IPS-11a (cell line): Measurements from ENCODE around the gene SULT1A3.
"Not testable (repeated sequence)": the region's sequence is repeated elsewhere in the genome, so short reads cannot be mapped to it uniquely, and the experiment has no call there.

ENCODE experiments used
- H3K4me3 ChIP-seq: one replicate; pipeline ENCODE4 v1.5.1; 2013; ENCODE audit warnings: low read depth, low read length, control low read depth

Gene SULT1A3

GRCh38 chr16:30186782-30187555, 12.1 kb upstream of the SULT1A3 start:
- H3K4me3 ChIP-seq: no peak overlapping the region

- H3K4me3 ChIP-seq: no peak overlapping the region
Observed at GRCh38 chr16:30187556-30187865, 11.5 kb upstream of the SULT1A3 start.

- H3K4me3 ChIP-seq: no peak overlapping the region
Observed at GRCh38 chr16:30187971-30188561, 11.0 kb upstream of the SULT1A3 start.

DNA sequence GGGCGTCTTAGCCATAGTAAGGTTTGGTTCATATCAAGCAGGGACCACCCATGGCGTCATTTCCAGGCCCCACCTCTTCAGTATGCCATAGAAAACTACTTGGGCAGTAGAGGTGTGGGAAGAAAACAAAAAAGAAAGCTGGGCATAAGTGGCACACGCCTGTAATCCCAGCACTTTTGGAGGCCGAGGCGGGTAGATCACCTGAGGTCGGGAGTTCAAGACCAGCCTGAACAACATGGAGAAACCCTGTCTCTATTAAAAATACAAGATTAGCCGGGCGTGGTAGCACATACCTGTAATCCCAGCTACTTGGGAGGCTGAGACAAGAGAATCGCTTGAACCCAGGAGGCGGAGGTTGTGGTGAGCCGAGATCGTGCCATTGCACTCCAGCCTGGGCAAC, 7.9 kb upstream of the SULT1A3 start:
- not testable (repeated sequence) for H3K4me3 ChIP-seq

DNA sequence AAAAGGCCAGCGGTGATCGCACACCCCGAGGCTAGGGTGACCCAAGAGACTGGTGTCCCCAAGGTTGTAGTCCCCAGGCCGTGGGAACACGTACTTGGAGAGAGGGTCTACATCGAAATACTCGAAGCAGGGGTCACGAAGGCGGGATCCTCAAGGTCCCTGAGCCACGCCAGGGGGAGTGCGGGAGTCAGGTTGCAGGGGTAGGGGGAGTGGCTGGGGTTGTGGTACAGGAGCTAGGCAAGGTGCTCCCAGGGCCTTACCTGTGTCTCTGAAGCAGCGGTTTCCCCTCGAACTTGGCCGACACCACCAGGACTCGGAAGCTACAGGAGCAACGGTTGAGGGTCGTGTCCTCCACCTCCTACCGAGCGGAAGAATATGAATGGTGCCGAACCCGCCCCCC, 6.0 kb upstream of the SULT1A3 start:
- H3K4me3 ChIP-seq: not testable (repeated sequence)

DNA sequence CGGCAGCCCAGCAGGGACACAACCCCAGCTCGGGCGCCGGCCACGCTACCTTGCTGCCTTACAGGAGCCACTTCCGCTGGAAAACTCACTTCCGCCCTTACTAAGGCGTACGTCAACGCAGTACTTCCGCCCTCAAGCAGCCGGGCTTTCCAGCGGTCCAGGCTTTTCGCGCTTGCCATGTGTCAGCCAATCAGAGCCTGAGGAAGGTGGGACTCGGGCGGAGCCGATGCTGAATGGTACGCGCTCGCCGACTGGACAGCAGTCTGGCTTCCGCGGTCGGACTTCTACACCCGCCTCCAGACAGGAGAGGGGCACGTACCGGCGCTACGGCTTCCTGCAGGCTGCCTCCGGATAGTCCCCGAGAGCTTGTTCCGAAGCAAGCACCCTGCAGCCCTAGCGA, 5.4 kb upstream of the SULT1A3 start, which contains the start of the genes BOLA2B and SLX1A:
Gene BOLA2B, minus strand, starts transcription at position 52 of the 400 bp plus-strand sequence. CDS start 71 bp downstream, outside the sequence.
Gene SLX1A, plus strand, starts transcription at position 261 of the 400 bp plus-strand sequence. CDS start 210 bp downstream, outside the sequence.
- peak within 1 kb of the TSS; percentile 25 for H3K4me3 ChIP-seq

GRCh38 chr16:30194172-30194925, 4.7 kb upstream of the SULT1A3 start:
- peak overlapping the region; percentile 25 for H3K4me3 ChIP-seq

DNA sequence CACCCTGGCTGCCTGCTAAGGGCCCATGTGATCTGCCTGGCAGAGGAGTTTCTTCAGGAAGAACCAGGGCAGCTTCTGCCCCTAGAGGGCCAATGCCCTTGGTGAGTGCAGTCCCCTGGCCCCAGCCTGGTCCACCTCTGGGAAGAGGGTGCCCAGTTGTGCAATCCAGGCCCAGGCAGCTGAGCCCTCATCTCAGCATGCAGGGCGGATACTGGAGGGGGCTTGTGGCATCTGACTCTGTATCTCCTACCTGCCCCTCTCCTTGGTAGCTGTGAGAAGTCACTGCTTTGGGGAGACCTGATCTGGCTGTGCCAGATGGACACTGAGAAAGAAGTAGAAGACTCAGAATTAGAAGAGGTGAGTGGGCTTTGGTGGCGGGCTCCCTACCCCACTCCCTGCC, 2.1 kb upstream of the SULT1A3 start:
- H3K4me3 ChIP-seq: not testable (repeated sequence)

- H3K4me3 ChIP-seq: not testable (repeated sequence)
Observed at GRCh38 chr16:30199608-30200343, 721 bp downstream of the SULT1A3 start.

- peak overlapping the region; percentile 17 for H3K4me3 ChIP-seq
Observed at GRCh38 chr16:30205541-30206236, 6.6 kb downstream of the SULT1A3 start.

GRCh38 chr16:30206252-30206651, 7.2 kb downstream of the SULT1A3 start:
- H3K4me3 ChIP-seq: not testable (repeated sequence)

DNA sequence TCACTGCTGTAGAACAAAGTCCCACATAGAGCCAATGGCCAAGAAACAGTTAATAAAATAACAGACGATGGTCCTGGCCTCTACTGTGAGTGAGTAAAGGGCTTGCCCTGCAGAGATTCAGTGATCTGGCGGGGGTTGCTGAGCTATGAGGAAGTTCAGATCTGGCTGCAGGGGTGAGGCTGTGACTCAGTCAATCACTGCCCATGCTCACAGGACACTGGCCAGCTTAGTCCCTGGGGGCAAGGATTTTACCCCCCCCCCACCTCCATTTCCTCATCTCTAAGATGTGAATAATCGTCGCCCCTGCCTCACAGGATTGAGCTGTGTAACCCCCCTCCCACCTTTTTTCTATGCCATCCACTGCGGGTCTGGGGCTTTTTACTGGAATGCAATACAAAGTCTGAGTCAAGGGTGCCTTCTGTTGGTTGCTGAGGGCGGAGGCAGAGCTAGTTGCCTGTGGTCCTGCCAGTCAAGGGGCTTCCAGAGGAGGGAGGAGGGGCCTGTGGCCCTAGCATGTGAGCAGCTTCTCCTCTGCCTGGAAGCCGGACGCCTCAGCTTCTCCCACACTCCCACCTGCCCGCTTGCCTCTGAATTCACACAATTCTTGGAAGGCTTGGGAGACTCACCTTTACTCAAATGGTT, 8.1 kb downstream of the SULT1A3 start:
- H3K4me3 ChIP-seq: not testable (repeated sequence)

- H3K4me3 ChIP-seq: not testable (repeated sequence)
Observed at GRCh38 chr16:30209032-30209431, 10.0 kb downstream of the SULT1A3 start.

DNA sequence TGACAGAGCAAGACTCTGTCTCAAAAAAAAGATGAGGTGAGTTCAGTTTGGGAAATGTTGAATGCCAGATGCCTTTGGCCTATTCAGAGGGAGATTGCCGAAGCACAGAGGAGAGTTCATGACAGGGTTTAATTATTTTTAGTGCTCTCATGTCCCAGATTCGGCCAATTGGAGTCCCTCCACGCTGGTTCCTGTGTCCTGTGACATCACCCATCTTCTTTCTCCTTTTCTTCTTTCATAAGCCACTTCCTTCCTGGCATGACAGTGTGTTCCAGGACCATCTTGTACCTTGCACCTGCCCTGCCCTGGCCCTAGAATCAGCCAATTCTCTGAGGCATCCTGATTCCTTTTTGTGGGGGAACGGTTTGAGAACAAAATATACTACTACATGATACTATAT, 12.4 kb downstream of the SULT1A3 start:
- H3K4me3 ChIP-seq: not testable (repeated sequence)

- H3K4me3 ChIP-seq: not testable (repeated sequence)
Observed at GRCh38 chr16:30217082-30217481, 18.0 kb downstream of the SULT1A3 start.

DNA sequence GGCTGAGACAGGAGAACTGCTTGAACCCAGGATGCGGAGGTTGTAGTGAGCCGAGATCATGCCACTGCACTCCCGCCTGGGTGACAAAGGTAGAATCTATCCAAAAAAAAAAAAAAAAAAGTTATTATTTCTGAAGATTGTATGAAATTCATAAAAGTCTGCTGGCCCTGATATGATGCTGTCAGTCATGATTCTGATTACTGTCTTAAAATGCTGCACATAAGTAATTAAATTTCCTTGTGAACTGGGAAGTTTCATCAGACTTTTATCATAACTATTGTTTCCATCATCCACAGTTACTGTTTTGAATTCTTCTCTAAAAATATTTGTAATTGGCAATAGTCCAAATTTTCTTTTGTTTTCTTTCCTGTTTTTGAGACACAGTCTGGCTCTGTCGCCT, 49.3 kb downstream of the SULT1A3 start, which contains the start of gene NPIPB13:
Gene NPIPB13, minus strand, starts transcription at position 101 of the 400 bp plus-strand sequence. CDS start 2,906 bp downstream, outside the sequence.
- not testable (repeated sequence) for H3K4me3 ChIP-seq
